HCT116 (cell line): Measurements from ENCODE around the gene SKAP1. TPM values are rescaled to one million over a fixed set of nuclear protein-coding genes. Genes with fewer than 3 reads are reported as not detected.

Experiments used
- ATAC-seq: fragments of 200-7000 bp; cut with Tn5 transposase; 2 replicates; pipeline ENCODE4 v1.9.1; 2020; ENCODE audit warnings: mild to moderate bottlenecking, moderate library complexity
- BruUV-seq: library from RNA; stranded (reverse); fragments of 400-500 nt; replicated peaks from 2 replicates; lab custom pipeline; 2021; lab: Mats Ljungman, UMichigan
- CTCF ChIA-PET: fragments of 300-600 bp; sonication (Branson Sonifier 250); formaldehyde crosslinking; loops from one replicate; lab custom pipeline; 2021; ENCODE audit warnings: antibody characterized with exemption; lab: Charles Lee
- POLR2A ChIA-PET: fragments of 300-600, 350-600 bp; sonication (Branson Sonifier 250); formaldehyde crosslinking; loops from one replicate; lab custom pipeline; 2021; ENCODE audit warnings: antibody characterized with exemption; lab: Charles Lee
- RAD21 ChIA-PET, 2 experiments: fragments of 300-600 bp; sonication (Branson Sonifier 250); formaldehyde crosslinking; loops; one replicate each; lab custom pipeline; 2023; ENCODE audit warnings: low total read pairs in 2 of 2; ENCODE audit not compliant: uncharacterized antibody in 2 of 2, unreplicated experiment in 2 of 2, low non-redundant PET in 1 of 2; lab: Charles Lee
- DNase-seq: peaks from one replicate; pipeline ENCODE4 v3.0.0-alpha.2; 2010; ENCODE audit warnings: low read depth, low spot score
- H2AFZ ChIP-seq: fragments of 200-600 bp; shearing (Covaris generic), sonication (generic); 2 replicates; pipeline ENCODE4 v1.6.1; 2017; ENCODE audit warnings: low read depth, mixed run types, mixed read lengths, antibody characterized with exemption, low read length; ENCODE audit not compliant: poor library complexity, severe bottlenecking
- H3K27ac ChIP-seq: 2 replicates; pipeline ENCODE4 v1.5.1; 2012; ENCODE audit warnings: low read depth, low read length
- H3K27me3 ChIP-seq: fragments of 200-600 bp; sonication (generic); 2 replicates; pipeline ENCODE4 v1.6.1; 2016; ENCODE audit warnings: mixed run types, low read length, mixed read lengths; ENCODE audit not compliant: insufficient read depth
- H3K36me3 ChIP-seq, 2 experiments: fragments of 200-500 bp in 1 of 2; fragments of 200-600 bp in 1 of 2; sonication (Bioruptor generic) in 1 of 2; sonication (generic) in 1 of 2; 2 replicates each; pipeline versions ENCODE4 v1.5.1 to v1.6.1; 2014 to 2016; ENCODE audit warnings: low read length in 2 of 2, inconsistent platforms in 1 of 2, mixed read lengths in 1 of 2, mixed run types in 1 of 2; ENCODE audit not compliant: insufficient read depth in 2 of 2, control insufficient read depth in 1 of 2
- H3K4me1 ChIP-seq, 2 experiments: fragments of 200-600 bp in 1 of 2; sonication (generic) in 1 of 2; 2 replicates each; pipeline versions ENCODE4 v1.5.1 to v1.6.1; 2012 to 2017; ENCODE audit warnings: low read length in 2 of 2, inconsistent platforms in 1 of 2, mild to moderate bottlenecking in 1 of 2, mixed read lengths in 1 of 2, mixed run types in 1 of 2, moderate library complexity in 1 of 2; ENCODE audit not compliant: insufficient read depth in 2 of 2, control insufficient read depth in 1 of 2
- H3K4me2 ChIP-seq: fragments of 200-600 bp; sonication (generic); 2 replicates; pipeline ENCODE4 v1.6.1; 2017; ENCODE audit warnings: mixed run types, low read length, mixed read lengths
- H3K4me3 ChIP-seq, 2 experiments: fragments of 200-600 bp in 1 of 2; sonication (generic) in 1 of 2; replicated peaks in 1 of 2; 2 replicates each; pipeline ENCODE4 v1.5.1; 2011 to 2016; ENCODE audit warnings: low read length in 2 of 2, control low read depth in 1 of 2, low read depth in 1 of 2, mild to moderate bottlenecking in 1 of 2, mixed read lengths in 1 of 2, mixed run types in 1 of 2
- H3K79me2 ChIP-seq: fragments of 200-600 bp; sonication (generic); 2 replicates; pipeline ENCODE4 v1.6.1; 2017; ENCODE audit warnings: mild to moderate bottlenecking, mixed run types, low read length, moderate library complexity, mixed read lengths; ENCODE audit not compliant: insufficient read depth
- H3K9ac ChIP-seq: fragments of 200-600 bp; sonication (generic); 2 replicates; pipeline ENCODE4 v1.6.1; 2016; ENCODE audit warnings: low read length, mixed read lengths
- H3K9me2 ChIP-seq: fragments of 200-600 bp; sonication (generic), shearing (Covaris generic); 2 replicates; pipeline ENCODE4 v1.6.1; 2017; ENCODE audit warnings: mixed run types, mild to moderate bottlenecking, moderate library complexity; ENCODE audit not compliant: insufficient read depth
- H3K9me3 ChIP-seq, 2 experiments: fragments of 200-500 bp in 1 of 2; fragments of 200-600 bp in 1 of 2; sonication (Bioruptor generic) in 1 of 2; sonication (generic) in 1 of 2; 2 replicates each; pipeline ENCODE4 v1.6.1; 2014 to 2017; ENCODE audit warnings: low read length in 2 of 2, mixed read lengths in 2 of 2, inconsistent platforms in 1 of 2, low read depth in 1 of 2, mild to moderate bottlenecking in 1 of 2, mixed run types in 1 of 2, moderate library complexity in 1 of 2; ENCODE audit not compliant: control insufficient read depth in 1 of 2, insufficient read depth in 1 of 2
- H4K20me1 ChIP-seq: fragments of 200-600 bp; sonication (generic), shearing (Covaris generic); 2 replicates; pipeline ENCODE4 v1.6.1; 2017; ENCODE audit warnings: mixed run types, mild to moderate bottlenecking, moderate library complexity; ENCODE audit not compliant: insufficient read depth
- CBX3 ChIP-seq: IDR thresholded peaks from 2 replicates; pipeline ENCODE4 v1.6.1; 2012; ENCODE audit warnings: low read depth
- CEBPB ChIP-seq: IDR thresholded peaks from 2 replicates; pipeline ENCODE4 v1.6.1; 2012; ENCODE audit warnings: low read depth
- EGR1 ChIP-seq: IDR thresholded peaks from 2 replicates; pipeline ENCODE4 v1.6.1; 2012; ENCODE audit warnings: low read depth
- ELF1 ChIP-seq: IDR thresholded peaks from 2 replicates; pipeline ENCODE4 v1.6.1; 2012; ENCODE audit warnings: low read depth, borderline replicate concordance
- EZH2 ChIP-seq: fragments of 200-600 bp; sonication (generic); IDR thresholded peaks from 2 replicates; pipeline ENCODE4 v1.6.1; 2017; ENCODE audit warnings: antibody characterized with exemption, mixed run types
- EZH2phosphoT487 ChIP-seq: fragments of 200-600 bp; IDR thresholded peaks from 2 replicates; pipeline ENCODE4 v1.6.1; 2018; ENCODE audit warnings: antibody characterized with exemption, borderline replicate concordance
- JUND ChIP-seq: IDR thresholded peaks from 2 replicates; pipeline ENCODE4 v1.6.1; 2012
- POLR2A ChIP-seq: IDR thresholded peaks from 2 replicates; pipeline ENCODE4 v1.7.0; 2011; ENCODE audit warnings: borderline replicate concordance; ENCODE audit not compliant: insufficient read depth, insufficient read length; ENCODE audit errors: extremely low read depth
- RAD21 ChIP-seq: IDR thresholded peaks from 2 replicates; pipeline ENCODE4 v1.6.1; 2012; ENCODE audit warnings: low read depth, mild to moderate bottlenecking
- SIN3A ChIP-seq: IDR thresholded peaks from 2 replicates; pipeline ENCODE4 v1.6.1; 2012; ENCODE audit warnings: low read depth
- SP1 ChIP-seq: IDR thresholded peaks from 2 replicates; pipeline ENCODE4 v1.6.1; 2012; ENCODE audit warnings: low read depth
- SRF ChIP-seq: IDR thresholded peaks from 2 replicates; pipeline ENCODE4 v1.6.1; 2012; ENCODE audit warnings: low read depth
- TCF7L2 ChIP-seq: IDR thresholded peaks from 2 replicates; pipeline ENCODE4 v1.7.0; 2011; ENCODE audit warnings: borderline replicate concordance, inconsistent platforms; ENCODE audit not compliant: insufficient read depth, insufficient read length; ENCODE audit errors: extremely low read depth
- YY1 ChIP-seq: IDR thresholded peaks from 2 replicates; pipeline ENCODE4 v1.6.1; 2011; ENCODE audit warnings: low read length, low read depth, moderate library complexity, mild to moderate bottlenecking; ENCODE audit not compliant: insufficient replicate concordance; ENCODE audit errors: extremely low read depth
- ZFX ChIP-seq: fragments of 450-650 bp; IDR thresholded peaks from 2 replicates; pipeline ENCODE4 v1.6.1; 2017
- ZNF274 ChIP-seq: fragments of 200-500 bp; sonication (Bioruptor generic); IDR thresholded peaks from 2 replicates; pipeline ENCODE4 v1.6.1; 2014; ENCODE audit warnings: mild to moderate bottlenecking, low read depth, low read length, inconsistent platforms
- intact Hi-C: fragments of 100-400 bp; cut with micrococcal nuclease; formaldehyde crosslinking; loops from 2 replicates; pipeline ENCODE4 v1.10.0; 2022
- total RNA-seq: library from RNA; stranded (reverse); gene quantifications from one replicate; pipeline ENCODE4 v1.2.1, GENCODE V29; 2021; ENCODE audit not compliant: unreplicated experiment
- TF ChIP-seq, protein P1 (sequence below): IDR thresholded peaks from 2 replicates; pipeline ENCODE4 v1.6.1; 2011; ENCODE audit warnings: mild to moderate bottlenecking, low read length, moderate library complexity; ENCODE audit not compliant: insufficient replicate concordance; ENCODE audit errors: extremely low read depth
- TF ChIP-seq, protein P2 (sequence below), 3 experiments: fragments of 200-600 bp in 1 of 3; sonication (generic) in 1 of 3; IDR thresholded peaks in 2 of 3; conservative IDR thresholded peaks in 1 of 3; 2 replicates each; pipeline ENCODE4 v1.5.1; 2012 to 2017; ENCODE audit warnings: low read depth in 2 of 3, low read length in 2 of 3, antibody characterized with exemption in 1 of 3, borderline replicate concordance in 1 of 3, control low read depth in 1 of 3, mild to moderate bottlenecking in 1 of 3, mixed read lengths in 1 of 3, mixed run types in 1 of 3, moderate library complexity in 1 of 3; ENCODE audit not compliant: insufficient read depth in 1 of 3
- TF ChIP-seq, protein P3 (sequence below): IDR thresholded peaks from 2 replicates; pipeline ENCODE4 v1.6.1; 2012
- TF ChIP-seq, protein P4 (sequence below): IDR thresholded peaks from 2 replicates; pipeline ENCODE4 v1.6.1; 2012

SKAP1 gene
- total RNA-seq, 1 experiment from 2014 or later, result 12.4 TPM

DNA sequence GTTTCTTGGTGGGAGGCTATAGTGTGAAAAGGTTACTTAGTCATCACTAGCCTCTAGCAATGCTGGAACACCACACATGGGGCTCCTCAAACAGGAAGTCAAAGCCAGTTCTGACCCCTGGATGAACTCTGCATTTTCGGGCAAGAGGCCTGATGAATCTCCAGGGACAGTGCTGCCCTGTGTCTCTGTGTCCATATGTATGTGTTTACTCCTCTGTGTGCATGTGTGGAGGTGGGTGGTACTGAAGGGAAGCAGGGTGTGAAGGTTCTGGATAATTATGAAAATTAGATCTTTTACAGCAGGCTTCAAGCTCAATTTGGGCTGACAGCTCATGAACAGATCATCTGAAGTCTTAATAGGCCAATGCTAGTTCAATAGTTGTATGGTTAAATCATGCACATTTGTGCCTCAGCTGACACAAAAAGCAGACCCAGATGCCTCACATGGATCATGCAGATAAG is 188.9 kb downstream of the SKAP1 start:
- ATAC-seq, result peak; percentile 79
- H2AFZ ChIP-seq, result no peak overlapping the region
- TF ChIP-seq TCF7L2 (no peak), POLR2A (no peak), CBX3 (peak; percentile 87; the same call in 1 of the 2 replicates), EZH2 (no peak), ZFX (peak; percentile 32; the same call in 1 of the 2 replicates), SIN3A (no peak; the same call in 1 of the 2 replicates), EGR1 (0 out of 2 replicates have a peak, but pooled peaks have one; percentile 4), RAD21 (no peak), CEBPB (no peak), SP1 (peak; percentile 83), EZH2phosphoT487 (no peak), ZNF274 (no peak), ELF1 (no peak), YY1 (no peak), JUND (peak; percentile 69), SRF (peak; percentile 55; the same call in 1 of the 2 replicates)
- TF ChIP-seq, protein P1, sequence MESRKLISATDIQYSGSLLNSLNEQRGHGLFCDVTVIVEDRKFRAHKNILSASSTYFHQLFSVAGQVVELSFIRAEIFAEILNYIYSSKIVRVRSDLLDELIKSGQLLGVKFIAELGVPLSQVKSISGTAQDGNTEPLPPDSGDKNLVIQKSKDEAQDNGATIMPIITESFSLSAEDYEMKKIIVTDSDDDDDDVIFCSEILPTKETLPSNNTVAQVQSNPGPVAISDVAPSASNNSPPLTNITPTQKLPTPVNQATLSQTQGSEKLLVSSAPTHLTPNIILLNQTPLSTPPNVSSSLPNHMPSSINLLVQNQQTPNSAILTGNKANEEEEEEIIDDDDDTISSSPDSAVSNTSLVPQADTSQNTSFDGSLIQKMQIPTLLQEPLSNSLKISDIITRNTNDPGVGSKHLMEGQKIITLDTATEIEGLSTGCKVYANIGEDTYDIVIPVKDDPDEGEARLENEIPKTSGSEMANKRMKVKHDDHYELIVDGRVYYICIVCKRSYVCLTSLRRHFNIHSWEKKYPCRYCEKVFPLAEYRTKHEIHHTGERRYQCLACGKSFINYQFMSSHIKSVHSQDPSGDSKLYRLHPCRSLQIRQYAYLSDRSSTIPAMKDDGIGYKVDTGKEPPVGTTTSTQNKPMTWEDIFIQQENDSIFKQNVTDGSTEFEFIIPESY, result no peak
- TF ChIP-seq, protein P2, sequence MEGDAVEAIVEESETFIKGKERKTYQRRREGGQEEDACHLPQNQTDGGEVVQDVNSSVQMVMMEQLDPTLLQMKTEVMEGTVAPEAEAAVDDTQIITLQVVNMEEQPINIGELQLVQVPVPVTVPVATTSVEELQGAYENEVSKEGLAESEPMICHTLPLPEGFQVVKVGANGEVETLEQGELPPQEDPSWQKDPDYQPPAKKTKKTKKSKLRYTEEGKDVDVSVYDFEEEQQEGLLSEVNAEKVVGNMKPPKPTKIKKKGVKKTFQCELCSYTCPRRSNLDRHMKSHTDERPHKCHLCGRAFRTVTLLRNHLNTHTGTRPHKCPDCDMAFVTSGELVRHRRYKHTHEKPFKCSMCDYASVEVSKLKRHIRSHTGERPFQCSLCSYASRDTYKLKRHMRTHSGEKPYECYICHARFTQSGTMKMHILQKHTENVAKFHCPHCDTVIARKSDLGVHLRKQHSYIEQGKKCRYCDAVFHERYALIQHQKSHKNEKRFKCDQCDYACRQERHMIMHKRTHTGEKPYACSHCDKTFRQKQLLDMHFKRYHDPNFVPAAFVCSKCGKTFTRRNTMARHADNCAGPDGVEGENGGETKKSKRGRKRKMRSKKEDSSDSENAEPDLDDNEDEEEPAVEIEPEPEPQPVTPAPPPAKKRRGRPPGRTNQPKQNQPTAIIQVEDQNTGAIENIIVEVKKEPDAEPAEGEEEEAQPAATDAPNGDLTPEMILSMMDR (IDR thresholded peaks at IDR 0.05 in 2 of 3, conservative IDR thresholded peaks at IDR 0.05 in 1 of 3; ENCODE audit: borderline replicate concordance in 1 of 3, insufficient read depth in 1 of 3, low read depth in 2 of 3, low read length in 2 of 3), result no peak
- TF ChIP-seq, protein P3, sequence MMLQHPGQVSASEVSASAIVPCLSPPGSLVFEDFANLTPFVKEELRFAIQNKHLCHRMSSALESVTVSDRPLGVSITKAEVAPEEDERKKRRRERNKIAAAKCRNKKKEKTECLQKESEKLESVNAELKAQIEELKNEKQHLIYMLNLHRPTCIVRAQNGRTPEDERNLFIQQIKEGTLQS, result no peak
- TF ChIP-seq, protein P4, sequence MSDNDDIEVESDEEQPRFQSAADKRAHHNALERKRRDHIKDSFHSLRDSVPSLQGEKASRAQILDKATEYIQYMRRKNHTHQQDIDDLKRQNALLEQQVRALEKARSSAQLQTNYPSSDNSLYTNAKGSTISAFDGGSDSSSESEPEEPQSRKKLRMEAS, result peak; percentile 70; the same call in 1 of the 2 replicates

More for the DNA sequence above, 188.9 kb downstream of the SKAP1 start:
- H3K9me2 ChIP-seq, result no peaks in the 10 kb centered on the region; the same call in 1 of the 2 replicates
- H3K27ac ChIP-seq, result peak overlapping the region; percentile 75
- no peaks in the 10 kb centered on the region for H3K36me3 ChIP-seq
- peaks cover 85 to 100% of the 10 kb centered on the region in 2 experiments for H3K4me1 ChIP-seq
- RAD21 ChIA-PET, result no interaction called here
- BruUV-seq, result no TSS peak
- intact Hi-C loops, result no loop called here
- peak; percentile 88 for DNase-seq
- POLR2A ChIA-PET, result interaction anchor here (1.1 to 1.8 kb wide), 2 partner anchors 25 to 374 kb away, joined by 4 to 5 read pairs; partner anchors contain the start of gene HOXB8
- H3K4me2 ChIP-seq, result peak overlapping the region; percentile 65
- H3K9me3 ChIP-seq, result no peaks in the 10 kb centered on the region
- H3K79me2 ChIP-seq, result no peaks in the 10 kb centered on the region; the same call in 1 of the 2 replicates
- no peaks in the 10 kb centered on the region for H4K20me1 ChIP-seq
- peak overlapping the region in 1 of 2 experiments; percentile 7; a peak in 1 of 4 replicates for H3K4me3 ChIP-seq
- H3K27me3 ChIP-seq, result no peaks in the 10 kb centered on the region
- CTCF ChIA-PET, result interaction anchor here (1.0 to 22.1 kb wide), 3 partner anchors 13 to 216 kb away, joined by 3 to 336 read pairs (median 5); no protein-coding TSS in a partner anchor
- H3K9ac ChIP-seq, result peak overlapping the region; percentile 51
